ENCODE results near the gene TCTN1. TPM values are rescaled to one million over a fixed set of nuclear protein-coding genes. Genes with fewer than 3 reads are reported as not detected.

Gene TCTN1
- total RNA-seq, 1 experiment from 2014 or later, result 11.1 TPM

- H2BK5ac ChIP-seq (ENCODE audit: insufficient read length, low read length), result no peak overlapping the region
- no peak overlapping the region for H3K18ac ChIP-seq (ENCODE audit: insufficient read length, low read depth, low read length)
- H3K4me3 Mint-ChIP-seq, result no peak overlapping the region
- no peak overlapping the region for H4K91ac ChIP-seq (ENCODE audit: insufficient read length, low read depth, low read length)
- H4K5ac ChIP-seq (ENCODE audit: insufficient read length, low read depth, low read length), result no peak overlapping the region
- peaks cover 6 to 9% of the 10 kb centered on the region in 2 experiments for H3K4me1 Mint-ChIP-seq
- no peak for DNase-seq
- H3K4me2 ChIP-seq (ENCODE audit: insufficient read depth, insufficient read length, low read length), result no peak overlapping the region
- no peaks in the 10 kb centered on the region for H3K4me1 ChIP-seq (ENCODE audit: insufficient read depth, low read length)
- H3K79me2 ChIP-seq (ENCODE audit: insufficient read depth, low read length), result no peaks in the 10 kb centered on the region
- H3K23me2 ChIP-seq (ENCODE audit: insufficient read length, low read depth, low read length, poor library complexity, severe bottlenecking), result no peaks in the 10 kb centered on the region
- no peak overlapping the region for H3K4ac ChIP-seq (ENCODE audit: low read depth, low read length)
- H3K36me3 Mint-ChIP-seq (ENCODE audit: insufficient read depth in 1 of 3, low read depth in 3 of 3), result peaks cover 0 to 3% (median 0%) of the 10 kb centered on the region in 3 experiments; a peak in 3 of 7 replicates
- H3K27ac Mint-ChIP-seq, result no peak overlapping the region
- no peak overlapping the region for H3T11ph ChIP-seq (ENCODE audit: low read length)
- no CpG with 5 or more reads among the region's 1 CpG for WGBS (ENCODE audit: extremely low coverage, insufficient read length, low lambda C conversion rate)
- H3K27ac ChIP-seq (ENCODE audit: insufficient read length, low read depth, low read length), result no peak overlapping the region
- H3K27me3 ChIP-seq (ENCODE audit: insufficient read depth, low read length), result no peaks in the 10 kb centered on the region
- no peaks in the 10 kb centered on the region for H4K20me1 ChIP-seq (ENCODE audit: control insufficient read depth, insufficient read depth, insufficient read length)
- H2BK20ac ChIP-seq (ENCODE audit: low read depth, low read length, poor library complexity, severe bottlenecking), result no peak overlapping the region
- H3K56ac ChIP-seq (ENCODE audit: insufficient read length, low read depth, low read length), result no peak overlapping the region
- no peak overlapping the region; the same call in 1 of the 2 replicates for H2BK15ac ChIP-seq (ENCODE audit: low read depth, low read length)
- TF ChIP-seq, protein P1, sequence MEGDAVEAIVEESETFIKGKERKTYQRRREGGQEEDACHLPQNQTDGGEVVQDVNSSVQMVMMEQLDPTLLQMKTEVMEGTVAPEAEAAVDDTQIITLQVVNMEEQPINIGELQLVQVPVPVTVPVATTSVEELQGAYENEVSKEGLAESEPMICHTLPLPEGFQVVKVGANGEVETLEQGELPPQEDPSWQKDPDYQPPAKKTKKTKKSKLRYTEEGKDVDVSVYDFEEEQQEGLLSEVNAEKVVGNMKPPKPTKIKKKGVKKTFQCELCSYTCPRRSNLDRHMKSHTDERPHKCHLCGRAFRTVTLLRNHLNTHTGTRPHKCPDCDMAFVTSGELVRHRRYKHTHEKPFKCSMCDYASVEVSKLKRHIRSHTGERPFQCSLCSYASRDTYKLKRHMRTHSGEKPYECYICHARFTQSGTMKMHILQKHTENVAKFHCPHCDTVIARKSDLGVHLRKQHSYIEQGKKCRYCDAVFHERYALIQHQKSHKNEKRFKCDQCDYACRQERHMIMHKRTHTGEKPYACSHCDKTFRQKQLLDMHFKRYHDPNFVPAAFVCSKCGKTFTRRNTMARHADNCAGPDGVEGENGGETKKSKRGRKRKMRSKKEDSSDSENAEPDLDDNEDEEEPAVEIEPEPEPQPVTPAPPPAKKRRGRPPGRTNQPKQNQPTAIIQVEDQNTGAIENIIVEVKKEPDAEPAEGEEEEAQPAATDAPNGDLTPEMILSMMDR (conservative IDR thresholded peaks at IDR 0.05), result no peak
- H3K79me1 ChIP-seq (ENCODE audit: insufficient read depth, low read depth, low read length, poor library complexity, severe bottlenecking), result no peaks in the 10 kb centered on the region
- H2AK5ac ChIP-seq (ENCODE audit: insufficient read length, low read length), result no peak overlapping the region
- H2BK12ac ChIP-seq (ENCODE audit: insufficient read length, low read depth, low read length), result no peak overlapping the region
- H3K27me3 Mint-ChIP-seq (ENCODE audit: low read depth), result no peaks in the 10 kb centered on the region
- H2BK120ac ChIP-seq (ENCODE audit: low read depth, low read length, poor library complexity, severe bottlenecking), result no peak overlapping the region
- no peak overlapping the region for H3K14ac ChIP-seq (ENCODE audit: insufficient read depth, low read length)
- no peaks in the 10 kb centered on the region; a peak in 2 of 5 replicates for H3K9me3 Mint-ChIP-seq
- no peak overlapping the region for H3K9ac ChIP-seq (ENCODE audit: extremely low read depth, insufficient read length, low read length)
- no peaks in the 10 kb centered on the region for H3K9me3 ChIP-seq (ENCODE audit: control insufficient read depth, low read depth, low read length)
- H4K8ac ChIP-seq (replicated peaks; ENCODE audit: insufficient read length, low read depth, low read length), result no peak overlapping the region
- no peak overlapping the region for H2AFZ ChIP-seq (ENCODE audit: low read length)
- H3K23ac ChIP-seq (ENCODE audit: insufficient read length, low read depth, low read length), result no peak overlapping the region
Measured at GRCh38 chr12:110680032-110680431, 66.1 kb downstream of the TCTN1 start.

Data from H9 (cell line).